GM21367 (cell line): ENCODE data around the gene STAP1.
"Not testable (repeated sequence)": the region's sequence is repeated elsewhere in the genome, so short reads cannot be mapped to it uniquely, and the experiment has no call there.

ENCODE experiments used
- ATAC-seq: cut with Tn5 transposase; IDR thresholded peaks from one replicate; pipeline ENCODE4 v1.9.1; 2021; ENCODE audit not compliant: unreplicated experiment

STAP1 gene

DNA sequence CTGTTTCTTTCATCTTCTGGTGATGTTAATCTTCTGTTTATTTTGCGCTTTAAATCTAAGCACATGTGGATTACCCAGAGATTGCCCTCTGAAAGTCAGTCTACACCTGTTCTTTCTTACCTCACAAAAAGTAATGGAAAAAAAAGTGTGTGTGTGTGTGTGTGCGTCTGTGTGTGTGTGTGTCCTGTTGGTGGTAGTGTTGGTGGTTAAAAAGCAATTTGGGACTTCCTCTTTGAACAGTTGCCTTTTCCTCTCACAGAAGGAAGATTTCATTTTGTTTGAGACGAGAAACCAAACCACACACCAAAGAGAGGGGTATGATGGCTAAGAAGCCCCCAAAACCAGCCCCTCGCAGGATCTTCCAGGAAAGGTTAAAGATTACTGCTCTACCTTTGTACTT lies at the start of gene STAP1:
STAP1 (plus strand) TSS at position 235 of the 400 bp plus-strand sequence; CDS start at position 318, 83 bp downstream.
- ATAC-seq = peak; percentile 63

GRCh38 chr4:67512501-67512900 lies 46.0 kb upstream of the STAP1 start:
- no peak for ATAC-seq

DNA sequence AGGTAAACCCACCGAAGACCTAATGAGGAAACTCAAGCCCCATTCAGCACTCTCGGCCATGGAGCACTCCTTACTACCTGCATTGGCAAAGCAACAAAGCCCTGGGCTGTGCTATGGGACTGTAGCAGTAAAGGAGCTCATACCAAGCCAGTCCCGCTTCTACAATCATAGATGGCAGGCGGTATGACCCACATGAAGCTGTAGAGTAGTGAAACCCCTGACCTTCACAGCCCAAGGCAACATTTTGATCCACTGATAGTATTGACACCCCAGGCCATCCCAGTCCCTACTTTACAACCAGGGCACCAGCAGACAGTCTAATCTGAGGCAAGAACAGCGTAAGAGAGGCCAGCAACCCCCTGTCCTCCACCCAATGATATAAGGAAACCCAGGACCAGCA lies 38.4 kb upstream of the STAP1 start:
- no peak for ATAC-seq

- no peak for ATAC-seq
Observed at GRCh38 chr4:67521506-67521905, 37.0 kb upstream of the STAP1 start.

DNA sequence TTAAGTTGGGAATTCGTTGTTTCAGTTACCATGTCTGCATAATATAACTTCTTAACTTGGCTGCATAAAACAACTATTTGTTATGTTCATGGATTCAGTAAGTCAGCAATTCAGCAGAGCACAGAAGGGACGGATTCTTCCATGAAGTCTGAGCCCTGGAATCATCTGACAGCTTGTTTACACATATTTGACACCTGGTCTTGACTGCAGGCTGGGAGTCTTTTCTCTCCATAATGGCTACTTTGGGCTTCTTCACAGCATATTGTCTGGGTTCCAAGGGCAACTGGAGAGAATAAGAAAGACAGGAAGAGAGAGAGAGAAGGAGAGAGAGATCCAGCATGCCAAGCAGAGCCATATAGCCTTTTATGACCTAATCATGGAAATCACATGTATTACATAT lies 36.3 kb upstream of the STAP1 start:
- ATAC-seq = no peak

- no peak for ATAC-seq
Observed at GRCh38 chr4:67522851-67523671, 35.5 kb upstream of the STAP1 start.

DNA sequence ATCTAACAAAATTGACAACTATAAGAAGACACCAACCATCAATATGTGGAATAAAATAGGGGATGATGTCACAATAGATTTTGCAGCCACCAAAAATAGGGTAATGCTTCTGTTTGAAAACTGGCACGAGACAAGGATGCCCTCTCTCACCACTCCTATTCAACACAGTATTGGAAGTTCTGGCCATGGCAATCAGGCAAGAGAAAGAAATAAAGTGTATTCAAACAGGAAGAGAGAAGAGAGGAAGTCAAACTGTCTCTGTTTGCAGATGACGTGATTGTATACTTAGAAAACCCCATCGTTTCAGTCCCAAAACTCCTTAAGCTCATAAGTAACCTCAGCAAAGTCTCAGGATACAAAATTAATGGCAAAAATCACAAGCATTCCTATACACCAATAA lies 34.4 kb upstream of the STAP1 start:
- not testable (repeated sequence) for ATAC-seq

GRCh38 chr4:67531379-67531962 lies 27.1 kb upstream of the STAP1 start:
- no peak for ATAC-seq

DNA sequence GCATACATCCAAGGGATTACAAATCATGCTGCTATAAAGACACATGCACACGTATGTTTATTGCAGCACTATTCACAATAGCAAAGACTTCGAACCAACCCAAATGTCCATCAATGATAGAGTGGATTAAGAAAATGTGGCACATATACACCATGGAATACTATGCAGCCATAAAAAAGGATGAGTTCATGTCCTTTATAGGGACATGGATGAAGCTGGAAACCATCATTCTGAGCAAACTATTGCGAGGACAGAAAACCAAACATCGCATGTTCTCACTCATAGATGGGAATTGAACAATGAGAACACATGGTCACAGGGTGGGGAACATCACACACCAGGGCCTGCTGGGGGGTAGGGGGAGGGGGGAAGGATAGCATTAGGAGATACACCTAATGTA lies 26.1 kb upstream of the STAP1 start:
- ATAC-seq = not testable (repeated sequence)

DNA sequence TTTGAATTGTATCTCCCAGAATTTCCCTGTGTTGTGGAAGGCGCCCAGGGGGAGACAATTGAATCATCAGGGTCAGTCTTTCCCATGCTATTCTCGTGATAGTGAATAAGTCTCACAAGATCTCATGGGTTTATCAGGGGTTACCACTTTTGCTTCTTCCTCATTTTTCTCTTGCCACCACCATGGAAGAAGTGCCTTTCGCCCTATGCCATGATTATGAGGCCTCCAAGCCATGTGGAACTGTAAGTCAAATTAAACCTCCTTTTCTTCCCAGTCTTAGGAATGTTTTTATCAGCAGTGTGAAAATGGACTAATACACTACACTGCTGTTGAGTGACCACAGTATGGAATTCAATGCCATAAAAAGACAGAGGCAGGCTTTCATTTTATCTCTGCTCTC lies 25.4 kb upstream of the STAP1 start:
- no peak for ATAC-seq

DNA sequence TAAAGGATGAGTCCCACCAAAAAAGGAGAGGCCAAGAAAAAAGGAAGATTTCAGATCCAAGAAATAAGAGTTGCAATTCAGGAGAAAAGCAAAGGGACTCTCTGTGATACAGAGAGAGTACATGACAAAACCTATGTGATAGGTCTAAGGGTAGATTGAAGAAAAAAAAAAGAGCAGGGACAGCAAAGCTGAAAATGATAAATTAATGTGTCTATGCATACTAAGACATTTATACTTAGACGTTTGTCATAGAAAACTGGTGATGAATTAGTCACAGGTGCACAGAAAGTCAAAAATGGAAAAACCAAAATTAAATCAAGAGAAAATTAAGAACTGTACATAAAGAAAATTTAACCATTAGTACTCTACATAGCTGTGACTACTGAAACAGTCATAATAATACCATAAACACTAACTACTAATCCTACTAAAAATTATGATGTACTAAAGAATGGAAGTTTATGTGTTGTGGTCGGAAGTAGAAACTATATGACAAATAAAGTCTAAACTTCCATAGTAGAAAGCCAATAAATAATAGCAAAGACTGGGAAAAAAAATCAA lies 23.2 kb upstream of the STAP1 start:
- no peak for ATAC-seq

- ATAC-seq = no peak
Observed at GRCh38 chr4:67539830-67540229, 18.7 kb upstream of the STAP1 start.

- ATAC-seq = no peak
Observed at GRCh38 chr4:67542076-67542475, 16.5 kb upstream of the STAP1 start.

DNA sequence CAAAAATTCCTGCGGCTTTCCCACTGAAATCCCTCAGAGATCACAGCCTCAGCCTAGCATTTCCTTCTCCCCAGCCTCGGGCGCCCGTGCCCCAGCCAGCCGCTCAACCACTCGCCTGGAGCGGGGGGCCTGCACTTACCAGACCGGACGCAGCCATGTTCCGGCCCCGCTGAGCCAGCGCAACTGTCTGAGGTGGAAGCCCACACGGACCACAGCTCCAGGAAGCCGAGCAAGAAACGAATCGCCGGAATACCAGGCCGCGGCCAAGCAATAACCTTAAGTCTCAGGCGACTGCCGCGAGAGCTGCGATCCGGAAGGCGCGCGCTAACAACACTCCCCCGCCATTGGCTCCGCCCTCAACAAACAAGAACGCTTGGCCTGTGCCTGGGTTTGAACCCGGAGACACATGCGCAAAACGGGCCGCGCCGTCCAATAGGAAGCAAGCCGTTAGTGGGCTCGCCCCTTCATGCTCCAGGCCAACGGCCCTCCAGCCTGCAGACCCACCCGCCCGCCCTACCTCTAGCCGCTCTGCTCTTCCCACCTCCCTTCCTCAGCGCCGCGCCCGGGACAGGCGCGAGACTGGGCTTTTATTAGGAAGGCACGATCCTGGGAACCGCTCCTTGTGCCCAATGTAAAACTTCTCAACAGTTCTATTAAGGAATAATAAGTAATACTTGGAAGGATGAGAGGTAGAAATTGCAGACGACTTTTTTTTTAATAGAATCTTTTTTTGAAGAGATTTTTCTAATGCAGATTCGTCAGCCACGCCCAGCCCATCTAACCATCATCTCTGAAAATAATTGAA lies 13.1 kb upstream of the STAP1 start, which contains the start of gene CENPC:
CENPC (minus strand) TSS at position 305 of the 805 bp plus-strand sequence; CDS start at position 157, 148 bp downstream.
- ATAC-seq = peak; percentile 93

DNA sequence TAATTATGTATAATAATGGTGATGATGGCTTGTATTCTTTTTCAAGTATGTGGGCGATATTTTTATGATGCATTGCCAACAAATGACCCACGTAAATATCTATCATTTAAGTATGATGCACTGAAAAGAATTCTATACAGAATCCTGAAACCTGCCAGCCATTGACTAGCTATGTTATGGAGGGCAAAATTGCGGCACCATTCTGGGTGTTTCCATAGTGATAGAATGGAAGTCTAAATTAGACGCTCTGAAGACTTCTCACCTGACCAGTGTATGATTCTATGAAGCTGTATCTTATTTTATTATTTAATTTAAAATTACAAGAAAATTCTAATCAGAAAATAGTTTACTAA lies 12.5 kb upstream of the STAP1 start:
- no peak for ATAC-seq

DNA sequence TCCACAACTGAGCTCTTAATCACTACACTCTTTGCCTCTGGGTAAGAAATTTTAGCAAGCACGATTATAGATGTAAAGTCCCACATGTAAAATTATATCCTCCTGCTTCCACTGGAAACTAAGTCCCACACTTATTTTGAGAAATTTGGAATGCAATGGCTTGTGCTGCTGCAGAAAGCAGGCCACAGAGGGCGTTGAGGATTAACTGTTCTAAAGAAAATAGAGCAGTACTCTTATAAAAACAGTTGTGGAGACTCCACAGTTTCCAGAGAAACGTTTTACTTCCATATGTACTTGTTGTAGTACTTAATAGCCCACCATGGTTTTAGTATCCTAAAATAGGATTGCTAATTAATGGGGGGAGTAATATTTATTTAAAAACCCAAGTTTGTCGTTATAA lies 11.6 kb upstream of the STAP1 start:
- ATAC-seq = no peak

- peak; percentile 37 for ATAC-seq
Observed at GRCh38 chr4:67549123-67549522, 9.4 kb upstream of the STAP1 start.

DNA sequence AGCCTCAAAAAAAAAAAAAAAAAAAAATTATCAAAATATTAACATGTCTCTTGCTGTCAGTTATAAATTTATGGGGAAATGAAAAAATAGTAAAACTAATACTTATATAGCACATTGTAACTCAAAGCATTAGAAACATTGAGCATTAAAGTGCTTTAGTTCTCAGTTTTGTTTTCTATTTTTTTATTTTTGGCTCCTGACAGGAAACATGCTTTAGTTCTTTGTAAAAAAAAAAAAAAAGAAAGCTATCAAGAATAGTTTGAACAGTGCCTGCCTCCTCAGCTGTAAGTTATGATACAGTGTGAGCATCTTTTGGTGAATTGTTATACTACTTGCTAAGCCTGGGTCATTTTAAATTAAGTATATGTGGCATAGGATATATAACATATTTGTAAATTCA lies 8.1 kb upstream of the STAP1 start:
- ATAC-seq = no peak

- ATAC-seq = peak; percentile 34
Observed at GRCh38 chr4:67550857-67551256, 7.7 kb upstream of the STAP1 start.

- ATAC-seq = not testable (repeated sequence)
Observed at GRCh38 chr4:67552146-67552792, 6.3 kb upstream of the STAP1 start.

GRCh38 chr4:67554096-67554495 lies 4.4 kb upstream of the STAP1 start:
- ATAC-seq = no peak
